K562 (cell line): ENCODE results near the gene ZNF628. TPM values are rescaled to one million over a fixed set of nuclear protein-coding genes. Genes with fewer than 3 reads are reported as not detected.

Source experiments
- IRF2 ChIP-seq: sonication (generic); formaldehyde crosslinking; IDR thresholded peaks from 2 replicates; pipeline ENCODE4 v1.8.1; 2022; ENCODE audit warnings: mild to moderate bottlenecking, missing genetic modification reagents
- polyA plus RNA-seq, 8 experiments: library from polyadenylated mRNA; depleted of rRNA in 4 of 8; stranded (reverse) in 5 of 8; unstranded in 3 of 8; fragments of >200 nt; fragmentation: Nextera tagmentation in 2 of 8; fragmentation: Illumina TruSeq in 1 of 8; extraction: Ambion mirVana in 2 of 8; extraction: Trizol in 1 of 8; gene quantifications; 2 replicates each; pipeline versions ENCODE4 v1.2.1 to v1.2.3, GENCODE V29; 2011 to 2014; ENCODE audit warnings: inconsistent platforms in 1 of 8, missing spikeins in 1 of 8
- total RNA-seq, 7 experiments: library from RNA; depleted of rRNA in 6 of 7; stranded (reverse); fragments of >200 nt in 6 of 7; fragmentation: Illumina TruSeq in 2 of 7; extraction: Trizol in 2 of 7; gene quantifications; 2 replicates each; pipeline versions ENCODE4 v1.2.1 to v1.2.3, GENCODE V29; 2011 to 2021; ENCODE audit warnings: low replicate concordance in 1 of 7
- TF ChIP-seq, protein P1 (sequence below), 2 experiments: fragments of 450-650 bp in 1 of 2; sonication (generic) in 1 of 2; formaldehyde crosslinking in 1 of 2; IDR thresholded peaks; 2 replicates each; pipeline versions ENCODE4 v1.7.1 to v1.9.0; 2016 to 2022; ENCODE audit warnings: inconsistent platforms in 1 of 2, mild to moderate bottlenecking in 1 of 2, missing genetic modification reagents in 1 of 2
- TF ChIP-seq, protein P2 (sequence below): sonication (generic); formaldehyde crosslinking; IDR thresholded peaks from 2 replicates; pipeline ENCODE4 v1.8.1; 2023; ENCODE audit warnings: mild to moderate bottlenecking, missing genetic modification reagents
- TF ChIP-seq, protein P3 (sequence below): fragments of 250-450 bp; sonication (Bioruptor Pico); IDR thresholded peaks from 2 replicates; pipeline ENCODE4 v1.6.1; 2021; ENCODE audit warnings: mild to moderate bottlenecking
- TF ChIP-seq, protein P4 (sequence below): sonication (generic); formaldehyde crosslinking; IDR thresholded peaks from 2 replicates; pipeline ENCODE4 v1.8.1; 2022; ENCODE audit warnings: missing genetic modification reagents

ZNF628 gene
- total and polyA plus RNA-seq, 9 of the 15 experiments (the other 6 are each of a cell fraction or from before 2014, with no cell fraction given) = 0.13 to 13.6 (median 2.2) TPM; not detected in 3

DNA sequence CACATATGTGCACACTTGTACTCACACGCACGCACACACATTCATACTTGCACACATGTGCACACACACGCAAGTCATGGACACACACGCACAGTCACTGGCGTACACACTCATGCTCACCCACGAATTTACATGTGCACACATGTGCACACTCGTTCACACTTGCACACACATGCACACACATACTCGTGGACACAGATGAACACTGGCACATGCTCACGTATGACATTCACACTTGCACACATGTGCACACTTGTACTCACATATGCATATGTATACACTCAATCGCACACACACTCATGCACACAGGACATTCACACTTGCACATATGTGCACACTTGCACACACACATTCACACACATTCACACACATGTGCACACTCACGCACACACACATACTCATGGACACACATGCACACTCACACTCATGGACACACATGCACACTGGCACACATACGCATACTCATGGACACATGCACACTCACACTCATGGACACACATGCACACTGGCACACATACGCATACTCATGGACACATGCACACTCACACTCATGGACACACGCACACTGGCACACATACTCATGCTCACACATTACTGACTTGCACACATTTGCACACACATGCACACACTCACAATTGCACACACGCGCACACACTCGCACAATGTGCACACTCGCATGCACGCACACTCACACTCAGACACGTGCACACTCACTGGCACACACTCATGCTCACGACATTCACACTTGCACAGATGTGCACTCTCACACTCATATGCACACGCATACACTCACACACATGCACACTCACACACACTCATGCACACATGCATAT lies 51.0 kb downstream of the ZNF628 start (continued):
- TF ChIP-seq, protein P1, sequence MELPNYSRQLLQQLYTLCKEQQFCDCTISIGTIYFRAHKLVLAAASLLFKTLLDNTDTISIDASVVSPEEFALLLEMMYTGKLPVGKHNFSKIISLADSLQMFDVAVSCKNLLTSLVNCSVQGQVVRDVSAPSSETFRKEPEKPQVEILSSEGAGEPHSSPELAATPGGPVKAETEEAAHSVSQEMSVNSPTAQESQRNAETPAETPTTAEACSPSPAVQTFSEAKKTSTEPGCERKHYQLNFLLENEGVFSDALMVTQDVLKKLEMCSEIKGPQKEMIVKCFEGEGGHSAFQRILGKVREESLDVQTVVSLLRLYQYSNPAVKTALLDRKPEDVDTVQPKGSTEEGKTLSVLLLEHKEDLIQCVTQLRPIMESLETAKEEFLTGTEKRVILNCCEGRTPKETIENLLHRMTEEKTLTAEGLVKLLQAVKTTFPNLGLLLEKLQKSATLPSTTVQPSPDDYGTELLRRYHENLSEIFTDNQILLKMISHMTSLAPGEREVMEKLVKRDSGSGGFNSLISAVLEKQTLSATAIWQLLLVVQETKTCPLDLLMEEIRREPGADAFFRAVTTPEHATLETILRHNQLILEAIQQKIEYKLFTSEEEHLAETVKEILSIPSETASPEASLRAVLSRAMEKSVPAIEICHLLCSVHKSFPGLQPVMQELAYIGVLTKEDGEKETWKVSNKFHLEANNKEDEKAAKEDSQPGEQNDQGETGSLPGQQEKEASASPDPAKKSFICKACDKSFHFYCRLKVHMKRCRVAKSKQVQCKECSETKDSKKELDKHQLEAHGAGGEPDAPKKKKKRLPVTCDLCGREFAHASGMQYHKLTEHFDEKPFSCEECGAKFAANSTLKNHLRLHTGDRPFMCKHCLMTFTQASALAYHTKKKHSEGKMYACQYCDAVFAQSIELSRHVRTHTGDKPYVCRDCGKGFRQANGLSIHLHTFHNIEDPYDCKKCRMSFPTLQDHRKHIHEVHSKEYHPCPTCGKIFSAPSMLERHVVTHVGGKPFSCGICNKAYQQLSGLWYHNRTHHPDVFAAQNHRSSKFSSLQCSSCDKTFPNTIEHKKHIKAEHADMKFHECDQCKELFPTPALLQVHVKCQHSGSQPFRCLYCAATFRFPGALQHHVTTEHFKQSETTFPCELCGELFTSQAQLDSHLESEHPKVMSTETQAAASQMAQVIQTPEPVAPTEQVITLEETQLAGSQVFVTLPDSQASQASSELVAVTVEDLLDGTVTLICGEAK (IDR thresholded peaks at IDR 0.05) = no peak
- TF ChIP-seq, protein P1 (CRISPR knock-in tag; IDR thresholded peaks at IDR 0.05) = peak; percentile 31; the same call in 1 of the 2 replicates
- TF ChIP-seq IRF2 (CRISPR knock-in tag) = peak; percentile 85; the same call in 1 of the 2 replicates
- TF ChIP-seq, protein P2, sequence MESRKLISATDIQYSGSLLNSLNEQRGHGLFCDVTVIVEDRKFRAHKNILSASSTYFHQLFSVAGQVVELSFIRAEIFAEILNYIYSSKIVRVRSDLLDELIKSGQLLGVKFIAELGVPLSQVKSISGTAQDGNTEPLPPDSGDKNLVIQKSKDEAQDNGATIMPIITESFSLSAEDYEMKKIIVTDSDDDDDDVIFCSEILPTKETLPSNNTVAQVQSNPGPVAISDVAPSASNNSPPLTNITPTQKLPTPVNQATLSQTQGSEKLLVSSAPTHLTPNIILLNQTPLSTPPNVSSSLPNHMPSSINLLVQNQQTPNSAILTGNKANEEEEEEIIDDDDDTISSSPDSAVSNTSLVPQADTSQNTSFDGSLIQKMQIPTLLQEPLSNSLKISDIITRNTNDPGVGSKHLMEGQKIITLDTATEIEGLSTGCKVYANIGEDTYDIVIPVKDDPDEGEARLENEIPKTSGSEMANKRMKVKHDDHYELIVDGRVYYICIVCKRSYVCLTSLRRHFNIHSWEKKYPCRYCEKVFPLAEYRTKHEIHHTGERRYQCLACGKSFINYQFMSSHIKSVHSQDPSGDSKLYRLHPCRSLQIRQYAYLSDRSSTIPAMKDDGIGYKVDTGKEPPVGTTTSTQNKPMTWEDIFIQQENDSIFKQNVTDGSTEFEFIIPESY = peak; percentile 14; the same call in 1 of the 2 replicates
- TF ChIP-seq, protein P3, sequence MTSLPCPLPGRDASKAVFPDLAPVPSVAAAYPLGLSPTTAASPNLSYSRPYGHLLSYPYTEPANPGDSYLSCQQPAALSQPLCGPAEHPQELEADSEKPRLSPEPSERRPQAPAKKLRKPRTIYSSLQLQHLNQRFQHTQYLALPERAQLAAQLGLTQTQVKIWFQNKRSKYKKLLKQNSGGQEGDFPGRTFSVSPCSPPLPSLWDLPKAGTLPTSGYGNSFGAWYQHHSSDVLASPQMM = no peak
- TF ChIP-seq, protein P4, sequence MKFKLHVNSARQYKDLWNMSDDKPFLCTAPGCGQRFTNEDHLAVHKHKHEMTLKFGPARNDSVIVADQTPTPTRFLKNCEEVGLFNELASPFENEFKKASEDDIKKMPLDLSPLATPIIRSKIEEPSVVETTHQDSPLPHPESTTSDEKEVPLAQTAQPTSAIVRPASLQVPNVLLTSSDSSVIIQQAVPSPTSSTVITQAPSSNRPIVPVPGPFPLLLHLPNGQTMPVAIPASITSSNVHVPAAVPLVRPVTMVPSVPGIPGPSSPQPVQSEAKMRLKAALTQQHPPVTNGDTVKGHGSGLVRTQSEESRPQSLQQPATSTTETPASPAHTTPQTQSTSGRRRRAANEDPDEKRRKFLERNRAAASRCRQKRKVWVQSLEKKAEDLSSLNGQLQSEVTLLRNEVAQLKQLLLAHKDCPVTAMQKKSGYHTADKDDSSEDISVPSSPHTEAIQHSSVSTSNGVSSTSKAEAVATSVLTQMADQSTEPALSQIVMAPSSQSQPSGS (CRISPR knock-in tag) = peak; percentile 28; the same call in 1 of the 2 replicates
